Keratinocyte (primary cell): Measurements from ENCODE around the gene IL18RAP. TPM values are rescaled to one million over a fixed set of nuclear protein-coding genes. Genes with fewer than 3 reads are reported as not detected.

Experiments used
- DNase-seq: peaks from one replicate; pipeline ENCODE4 v3.0.0-alpha.2; 2011; ENCODE audit warnings: low read depth, missing footprints, low spot score
- FAIRE-seq: peaks from 2 replicates; lab custom pipeline; 2011; peaks lifted over from hg19 to GRCh38; lab: Jason Lieb, UNC
- H2AFZ ChIP-seq: 2 replicates; pipeline ENCODE4 v1.6.0; 2012; ENCODE audit warnings: low read length, control low read depth, inconsistent platforms; ENCODE audit not compliant: control insufficient read depth
- H3K27ac ChIP-seq: 2 replicates; pipeline ENCODE4 v1.5.1; 2011; ENCODE audit warnings: low read length; ENCODE audit not compliant: control insufficient read depth, insufficient read depth
- H3K27me3 ChIP-seq: 3 replicates; pipeline ENCODE4 v1.6.0; 2011; ENCODE audit warnings: low read length; ENCODE audit not compliant: control insufficient read depth, insufficient read depth; ENCODE audit errors: extremely low read depth
- H3K36me3 ChIP-seq, 2 experiments: 2 replicates in 1 of 2; 3 replicates in 1 of 2; pipeline ENCODE4 v1.5.1; 2011; ENCODE audit warnings: low read length in 2 of 2, mild to moderate bottlenecking in 1 of 2; ENCODE audit not compliant: control insufficient read depth in 2 of 2, insufficient read depth in 2 of 2; ENCODE audit errors: extremely low read depth in 1 of 2
- H3K4me1 ChIP-seq: 3 replicates; pipeline ENCODE4 v1.5.1; 2011; ENCODE audit warnings: low read length; ENCODE audit not compliant: control insufficient read depth, insufficient read depth; ENCODE audit errors: extremely low read depth
- H3K4me2 ChIP-seq: 3 replicates; pipeline ENCODE4 v1.6.0; 2011; ENCODE audit warnings: low read depth, low read length; ENCODE audit not compliant: control insufficient read depth, insufficient read depth; ENCODE audit errors: extremely low read depth
- H3K4me3 ChIP-seq, 3 experiments: fragments of 200-600 bp in 1 of 3; sonication (generic) in 1 of 3; 2 replicates in 2 of 3; 3 replicates in 1 of 3; pipeline ENCODE4 v1.5.1; 2011 to 2016; ENCODE audit warnings: low read length in 3 of 3, mild to moderate bottlenecking in 3 of 3, control low read depth in 2 of 3, inconsistent platforms in 1 of 3, low read depth in 1 of 3, mixed read lengths in 1 of 3, mixed run types in 1 of 3, moderate library complexity in 1 of 3; ENCODE audit not compliant: control insufficient read depth in 2 of 3, insufficient read depth in 2 of 3; ENCODE audit errors: extremely low read depth in 1 of 3
- H3K79me2 ChIP-seq: 2 replicates; pipeline ENCODE4 v1.6.0; 2012; ENCODE audit warnings: low read length; ENCODE audit not compliant: control insufficient read depth, insufficient read depth
- H3K9ac ChIP-seq: 3 replicates; pipeline ENCODE4 v1.6.0; 2011; ENCODE audit warnings: low read length; ENCODE audit not compliant: control insufficient read depth, insufficient read depth; ENCODE audit errors: extremely low read depth
- H3K9me1 ChIP-seq: 3 replicates; pipeline ENCODE4 v1.6.0; 2011; ENCODE audit warnings: low read length; ENCODE audit not compliant: control insufficient read depth, insufficient read depth; ENCODE audit errors: extremely low read depth
- H3K9me3 ChIP-seq: 2 replicates; pipeline ENCODE4 v1.5.1; 2012; ENCODE audit warnings: low read depth, low read length; ENCODE audit not compliant: control insufficient read depth
- H4K20me1 ChIP-seq: 3 replicates; pipeline ENCODE4 v1.6.0; 2011; ENCODE audit warnings: low read length; ENCODE audit not compliant: control insufficient read depth, insufficient read depth; ENCODE audit errors: extremely low read depth
- CTCF ChIP-seq, 3 experiments: IDR thresholded peaks in 1 of 3; conservative IDR thresholded peaks in 1 of 3; optimal IDR thresholded peaks in 1 of 3; 2 replicates in 2 of 3; 3 replicates in 1 of 3; pipeline versions ENCODE3 to v1.5.1; 2011; ENCODE audit warnings: low read length in 3 of 3, mild to moderate bottlenecking in 3 of 3, moderate library complexity in 2 of 3, control low read depth in 1 of 3, inconsistent platforms in 1 of 3; ENCODE audit not compliant: insufficient read depth in 2 of 3; ENCODE audit errors: extremely low read depth in 1 of 3
- EZH2 ChIP-seq: IDR thresholded peaks from one replicate; pipeline ENCODE4 v1.6.1; 2012; ENCODE audit warnings: inconsistent platforms, mild to moderate bottlenecking, low read length, moderate library complexity
- dilution Hi-C: fragments of 300-500 bp; cut with MboI; formaldehyde crosslinking; loops from one replicate; pipeline ENCODE4 v1.7.0; 2020; ENCODE audit warnings: low sequenced_read_pairs; ENCODE audit not compliant: extremely low pct_ligation_motif_present
- polyA plus RNA-seq, 5 experiments: library from polyadenylated mRNA; depleted of rRNA in 3 of 5; stranded (reverse) in 3 of 5; stranded (forward) in 1 of 5; unstranded in 1 of 5; fragments of >200 nt; gene quantifications; 1 replicate in 1 of 5; 2 replicates in 3 of 5; 3 replicates in 1 of 5; pipeline versions ENCODE4 v1.2.1 to v1.2.3, GENCODE V29; 2011 to 2012; ENCODE audit warnings: missing spikeins in 2 of 5, low read depth in 1 of 5, low replicate concordance in 1 of 5

The IL18RAP gene
- polyA plus RNA-seq, 1 donor (not counting 4 experiments of a cell fraction or from before 2014, with no cell fraction given), result not detected

- Histone ChIP-seq H3K79me2 (no peaks in the 10 kb centered on the region), H2AFZ (no peak overlapping the region), H3K9me3 (no peaks in the 10 kb centered on the region), H3K27me3 (no peaks in the 10 kb centered on the region), H3K36me3 (no peaks in the 10 kb centered on the region), H3K9ac (no peak overlapping the region), H4K20me1 (no peaks in the 10 kb centered on the region), H3K9me1 (no peaks in the 10 kb centered on the region), H3K4me3 (no peak overlapping the region), H3K27ac (no peak overlapping the region), H3K4me1 (no peaks in the 10 kb centered on the region), H3K4me2 (no peak overlapping the region)
- DNase-seq (no peak), FAIRE-seq (no peak)
- dilution Hi-C loops, result no loop called here
- TF ChIP-seq EZH2 (no peak), CTCF (optimal IDR thresholded peaks at IDR 0.05 in 1 of 3, IDR thresholded peaks at IDR 0.05 in 1 of 3, conservative IDR thresholded peaks at IDR 0.05 in 1 of 3; ENCODE audit: extremely low read depth in 1 of 3, insufficient read depth in 2 of 3, low read length in 3 of 3) (no peak)
Observed at GRCh38 chr2:102432386-102432785, 9.4 kb downstream of the IL18RAP start.

DNA sequence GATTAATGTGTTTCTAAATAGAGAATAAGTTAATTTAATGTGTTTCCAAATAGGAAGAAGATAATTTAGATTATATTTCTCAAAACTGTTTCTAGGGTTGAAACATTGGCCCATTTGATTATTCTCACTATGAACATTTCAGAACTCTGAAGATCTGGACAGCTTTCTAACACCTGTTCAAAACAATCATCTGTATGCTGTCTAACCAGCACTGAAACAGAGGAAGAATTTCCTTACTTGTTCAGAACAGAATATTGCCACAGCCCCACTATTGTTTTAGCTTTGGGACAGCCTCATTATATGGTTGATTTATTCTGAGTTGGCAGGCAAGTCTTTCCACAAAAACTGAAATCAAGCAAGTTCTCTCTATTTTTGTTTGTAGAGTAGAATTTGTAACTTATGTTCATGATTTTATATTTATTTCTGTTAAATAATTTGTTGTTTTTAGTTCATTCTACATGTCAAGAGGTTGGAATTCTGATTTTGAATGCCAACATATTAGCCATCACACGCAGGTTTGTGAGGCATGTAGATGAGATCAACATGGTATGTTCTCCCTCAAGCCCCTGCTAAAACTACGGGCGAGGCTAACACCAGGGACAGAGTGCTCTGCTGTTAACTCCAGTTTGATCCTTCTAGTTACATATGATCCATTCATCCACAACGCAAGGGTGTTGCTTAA, 11.2 kb downstream of the IL18RAP start:
- H4K20me1 ChIP-seq, result no peaks in the 10 kb centered on the region
- TF ChIP-seq CTCF (optimal IDR thresholded peaks at IDR 0.05 in 1 of 3, IDR thresholded peaks at IDR 0.05 in 1 of 3, conservative IDR thresholded peaks at IDR 0.05 in 1 of 3; ENCODE audit: extremely low read depth in 1 of 3, insufficient read depth in 2 of 3, low read length in 3 of 3) (no peak), EZH2 (no peak)
- H3K9me1 ChIP-seq, result no peaks in the 10 kb centered on the region

More for the DNA sequence above, 11.2 kb downstream of the IL18RAP start:
- FAIRE-seq (no peak), DNase-seq (no peak)
- Histone ChIP-seq H3K79me2 (no peaks in the 10 kb centered on the region), H3K27ac (no peak overlapping the region), H3K4me3 (no peak overlapping the region), H3K9me3 (no peaks in the 10 kb centered on the region), H3K4me2 (no peak overlapping the region), H3K9ac (no peak overlapping the region), H2AFZ (no peak overlapping the region), H3K36me3 (no peaks in the 10 kb centered on the region), H3K4me1 (no peaks in the 10 kb centered on the region), H3K27me3 (no peaks in the 10 kb centered on the region)
- dilution Hi-C loops, result no loop called here
